COLO829 (cell line): ENCODE data around the gene YES1.
"Not testable (repeated sequence)": the region's sequence is repeated elsewhere in the genome, so short reads cannot be mapped to it uniquely, and the experiment has no call there.

ENCODE experiments used
- DNase-seq: peaks from one replicate; pipeline ENCODE4 v3.0.0; 2012; ENCODE audit warnings: low spot score

Gene YES1

GRCh38 chr18:820591-821165 is 8.6 kb upstream of the YES1 start:
- no peak for DNase-seq

- no peak for DNase-seq
These were observed 4.8 kb upstream of the YES1 start for GRCh38 chr18:816869-817268.

- no peak for DNase-seq
These were observed 4.1 kb upstream of the YES1 start for GRCh38 chr18:816088-816653.

GRCh38 chr18:815353-815752 is 3.3 kb upstream of the YES1 start:
- DNase-seq: no peak

GRCh38 chr18:814300-815084 is 2.5 kb upstream of the YES1 start:
- no peak for DNase-seq

- no peak for DNase-seq
These were observed 1.4 kb upstream of the YES1 start for GRCh38 chr18:813172-814071.

- DNase-seq: no peak
These were observed 532 bp upstream of the YES1 start for GRCh38 chr18:812376-813171.

GRCh38 chr18:811182-811891 is 705 bp downstream of the YES1 start:
- DNase-seq: no peak

GRCh38 chr18:809985-810642 is 1.9 kb downstream of the YES1 start:
- DNase-seq: no peak

GRCh38 chr18:809228-809627 is 2.8 kb downstream of the YES1 start:
- not testable (repeated sequence) for DNase-seq

GRCh38 chr18:808502-808901 is 3.5 kb downstream of the YES1 start:
- DNase-seq: no peak

- DNase-seq: no peak
These were observed 4.0 kb downstream of the YES1 start for GRCh38 chr18:808086-808485.

- DNase-seq: no peak
These were observed 6.3 kb downstream of the YES1 start for GRCh38 chr18:805755-806110.

- DNase-seq: no peak
These were observed 6.9 kb downstream of the YES1 start for GRCh38 chr18:805008-805754.

- no peak for DNase-seq
These were observed 10.9 kb downstream of the YES1 start for GRCh38 chr18:801137-801536.

- DNase-seq: no peak
These were observed 12.1 kb downstream of the YES1 start for GRCh38 chr18:799943-800342.

- DNase-seq: not testable (repeated sequence)
These were observed 16.7 kb downstream of the YES1 start for GRCh38 chr18:795383-795782.

GRCh38 chr18:789397-789796 is 22.6 kb downstream of the YES1 start:
- DNase-seq: no peak

GRCh38 chr18:785242-785641 is 26.8 kb downstream of the YES1 start:
- DNase-seq: no peak
